ENCODE measurements around the gene FRMPD4.
"Not testable (repeated sequence)": the region's sequence is repeated elsewhere in the genome, so short reads cannot be mapped to it uniquely, and the experiment has no call there.

FRMPD4 gene

GRCh38 chrX:12526306-12526705 is 388.0 kb downstream of the FRMPD4 start:
- DNase-seq (ENCODE audit: low read depth in 2 of 2) = no peak

- not testable (repeated sequence) for DNase-seq (ENCODE audit: low read depth in 2 of 2)
Measured at GRCh38 chrX:12538096-12538495, 399.8 kb downstream of the FRMPD4 start.

DNA sequence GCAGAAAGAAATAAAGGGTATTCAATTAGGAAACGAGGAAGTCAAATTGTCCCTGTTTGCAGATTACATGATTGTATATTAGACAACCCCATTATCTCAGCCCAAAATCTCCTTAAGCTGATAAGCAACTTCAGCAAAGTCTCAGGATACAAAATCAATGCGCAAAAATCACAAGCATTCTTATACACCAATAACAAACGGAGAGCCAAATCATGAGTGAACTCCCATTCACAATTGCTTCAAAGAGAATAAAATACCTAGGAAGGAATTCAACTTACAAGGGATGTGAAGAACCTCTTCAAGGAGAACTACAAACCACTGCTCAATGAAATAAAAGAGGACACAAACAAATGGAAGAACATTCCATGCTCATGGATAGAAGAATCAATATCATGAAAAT is 404.0 kb downstream of the FRMPD4 start:
- not testable (repeated sequence) for DNase-seq (ENCODE audit: low read depth in 2 of 2)

DNA sequence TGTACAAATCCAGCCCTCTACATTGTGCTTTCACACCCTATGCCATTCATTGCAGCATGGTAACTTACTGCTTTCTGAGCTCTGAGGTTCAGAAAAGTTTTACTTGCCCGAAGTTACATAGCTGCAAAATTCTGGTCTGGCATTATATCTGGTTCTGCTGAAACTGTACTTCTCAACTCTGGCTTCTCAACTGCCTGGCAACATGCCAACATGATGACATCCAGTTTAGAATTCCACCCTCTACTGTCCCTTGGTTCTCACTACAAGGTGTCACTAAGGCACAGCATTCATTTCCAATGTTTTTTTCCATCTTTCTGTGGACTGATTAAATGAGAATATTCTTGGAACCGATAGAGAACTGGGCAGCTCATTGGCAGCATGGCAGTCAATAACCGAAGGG is 410.1 kb downstream of the FRMPD4 start:
- no peak for DNase-seq (ENCODE audit: low read depth in 2 of 2)

- DNase-seq (ENCODE audit: low read depth in 2 of 2) = no peak
Measured at GRCh38 chrX:12548746-12549145, 410.5 kb downstream of the FRMPD4 start.

DNA sequence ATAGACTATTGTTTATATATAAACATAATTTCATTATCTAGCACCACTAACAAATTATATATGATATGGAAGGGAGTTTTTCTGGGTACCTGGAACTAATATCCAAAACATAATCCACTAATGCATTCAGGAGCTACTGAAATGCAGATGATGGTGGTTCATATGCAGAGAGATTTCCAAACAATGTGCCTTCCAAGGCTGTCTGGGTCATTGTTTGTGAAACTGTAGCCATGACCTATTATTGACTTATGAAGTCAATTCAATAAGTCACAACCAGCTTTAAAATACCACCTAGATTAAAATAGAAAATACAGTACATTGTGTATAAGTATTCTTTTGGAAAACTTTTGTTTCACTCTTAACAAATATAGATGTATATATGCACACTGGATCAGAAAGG is 415.9 kb downstream of the FRMPD4 start:
- no peak for DNase-seq (ENCODE audit: low read depth in 2 of 2)

- no peak for DNase-seq (ENCODE audit: low read depth in 2 of 2)
Measured at GRCh38 chrX:12563121-12563520, 424.8 kb downstream of the FRMPD4 start.

DNA sequence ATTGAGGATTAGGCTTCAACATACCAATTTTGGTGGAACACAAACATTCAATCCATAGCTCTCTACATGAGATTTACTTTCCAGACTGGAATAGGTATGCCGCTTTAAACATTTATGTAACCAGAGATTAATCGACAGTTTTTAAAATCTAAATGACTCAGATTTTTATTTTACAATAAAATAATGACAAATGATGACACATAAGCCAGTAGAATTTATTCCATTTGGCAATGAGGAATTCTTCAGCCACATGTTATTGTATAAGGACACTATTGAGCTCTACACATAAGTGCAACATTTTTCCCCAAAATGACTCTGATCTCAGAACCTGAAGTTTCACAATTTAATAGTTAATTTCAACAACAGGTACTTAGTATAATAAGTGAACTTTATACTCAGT is 425.9 kb downstream of the FRMPD4 start:
- DNase-seq (ENCODE audit: low read depth in 2 of 2) = no peak

DNA sequence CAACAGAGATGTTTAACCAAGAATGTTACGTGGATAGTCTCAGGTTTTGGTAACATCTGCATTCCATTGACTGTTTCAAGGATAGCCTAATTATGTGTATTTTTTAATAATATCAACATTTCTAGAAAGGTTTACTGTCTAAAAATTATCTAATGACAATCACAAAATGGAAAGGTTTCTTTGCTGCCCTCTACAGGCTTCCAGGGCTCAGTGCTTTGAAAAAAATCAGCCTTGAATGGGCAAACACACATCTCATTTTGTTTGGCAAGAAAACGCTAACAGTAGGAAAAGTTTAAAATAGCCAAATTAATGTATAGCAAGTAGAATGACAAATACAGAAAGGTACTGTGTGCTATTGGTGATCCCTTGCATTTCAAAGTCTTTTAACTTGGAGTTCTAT is 429.6 kb downstream of the FRMPD4 start:
- no peak for DNase-seq (ENCODE audit: low read depth in 2 of 2)

- no peak for DNase-seq (ENCODE audit: low read depth in 2 of 2)
Measured at GRCh38 chrX:12570859-12571501, 432.7 kb downstream of the FRMPD4 start.

GRCh38 chrX:12579311-12579710 is 441.0 kb downstream of the FRMPD4 start:
- no peak for DNase-seq (ENCODE audit: low read depth in 2 of 2)

GRCh38 chrX:12580548-12580947 is 442.3 kb downstream of the FRMPD4 start:
- DNase-seq (ENCODE audit: low read depth in 2 of 2) = no peak

- no peak for DNase-seq (ENCODE audit: low read depth in 2 of 2)
Measured at GRCh38 chrX:12581546-12581945, 443.3 kb downstream of the FRMPD4 start.

GRCh38 chrX:12582649-12583048 is 444.4 kb downstream of the FRMPD4 start:
- no peak for DNase-seq (ENCODE audit: low read depth in 2 of 2)

- DNase-seq (ENCODE audit: low read depth in 2 of 2) = no peak
Measured at GRCh38 chrX:12583543-12583942, 445.3 kb downstream of the FRMPD4 start.

GRCh38 chrX:12595720-12596119 is 457.4 kb downstream of the FRMPD4 start:
- DNase-seq (ENCODE audit: low read depth in 2 of 2) = no peak

DNA sequence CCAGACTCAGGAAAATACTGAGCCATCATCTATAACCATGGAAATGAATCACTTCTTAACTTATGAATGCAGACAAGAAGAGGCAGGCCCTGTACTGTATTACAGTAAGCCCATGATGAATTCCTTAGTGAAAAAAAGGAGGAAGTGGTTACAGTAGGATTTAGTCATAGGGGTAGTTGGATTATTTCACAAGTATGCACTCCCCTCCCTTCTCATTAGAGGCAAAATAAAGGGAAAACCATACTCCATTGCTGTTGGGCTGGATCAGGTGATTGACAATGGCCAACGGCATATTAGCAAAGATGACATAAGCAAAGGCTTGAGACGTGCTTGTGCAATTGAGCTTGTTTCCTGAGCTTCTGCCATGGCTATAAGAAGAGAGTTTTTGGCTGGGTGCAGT is 471.8 kb downstream of the FRMPD4 start:
- DNase-seq (ENCODE audit: low read depth in 2 of 2) = no peak

DNA sequence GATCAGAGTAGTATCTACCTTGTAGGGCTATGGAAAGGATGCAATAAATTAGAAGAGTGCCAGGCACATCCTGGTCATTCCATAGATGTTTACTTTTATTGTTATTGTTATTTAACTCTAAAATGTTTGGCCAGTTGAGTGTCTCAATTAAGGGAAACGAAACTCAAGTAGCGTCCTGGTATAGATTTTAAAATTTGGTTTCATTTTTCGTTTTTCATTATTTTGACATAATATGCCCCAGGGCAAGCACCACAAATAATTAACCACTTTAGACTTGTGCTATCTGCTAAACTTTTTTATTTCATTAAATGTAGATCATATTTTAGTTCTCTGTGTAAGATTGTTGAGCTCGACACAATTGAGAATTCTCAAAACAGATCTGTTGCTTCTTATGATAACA is 473.2 kb downstream of the FRMPD4 start:
- DNase-seq (ENCODE audit: low read depth in 2 of 2) = no peak

DNA sequence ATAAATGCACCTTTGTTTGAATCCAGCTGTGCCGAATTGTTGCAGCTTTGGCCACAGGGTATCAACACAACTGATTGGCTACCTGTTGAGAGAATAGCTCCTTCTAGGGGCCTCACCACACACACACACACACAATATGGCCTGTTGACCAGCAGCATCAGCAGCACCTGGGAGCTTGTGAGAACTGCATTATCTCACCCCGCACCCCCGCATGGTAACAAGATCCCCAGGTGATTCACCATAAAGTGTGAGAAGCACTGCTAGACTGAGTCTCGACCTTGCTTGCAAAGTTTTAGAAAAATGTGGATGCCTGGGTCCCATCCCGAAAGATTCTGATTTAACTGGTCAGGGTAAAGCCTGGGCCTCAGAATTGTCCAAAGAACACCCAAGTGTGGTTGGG is 476.0 kb downstream of the FRMPD4 start:
- no peak for DNase-seq (ENCODE audit: low read depth in 2 of 2)

GRCh38 chrX:12615061-12615460 is 476.8 kb downstream of the FRMPD4 start:
- no peak for DNase-seq (ENCODE audit: low read depth in 2 of 2)

- no peak for DNase-seq (ENCODE audit: low read depth in 2 of 2)
Measured at GRCh38 chrX:12617241-12617640, 479.0 kb downstream of the FRMPD4 start.

DNA sequence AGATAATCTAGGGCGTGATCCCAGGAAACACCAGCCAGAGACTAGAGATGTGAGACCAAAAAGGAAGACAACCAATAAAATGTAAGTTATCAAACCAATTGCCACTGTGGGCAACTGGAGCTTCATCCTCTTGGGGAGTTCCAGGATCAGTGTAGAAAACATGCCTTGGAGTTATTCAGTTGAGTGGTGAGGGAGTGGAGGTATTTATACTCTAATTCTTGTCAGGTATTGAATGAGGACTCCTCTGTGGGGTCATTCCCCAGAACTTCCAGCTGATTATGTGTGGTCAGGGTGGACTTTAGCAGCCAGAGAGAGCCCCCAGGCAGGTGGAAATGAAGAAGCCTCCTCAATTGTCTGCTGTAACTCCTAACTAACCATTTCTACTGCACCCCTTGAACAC is 509.0 kb downstream of the FRMPD4 start:
- DNase-seq (ENCODE audit: low read depth in 2 of 2) = no peak

- DNase-seq (ENCODE audit: low read depth in 2 of 2) = no peak
Measured at GRCh38 chrX:12648995-12649394, 510.7 kb downstream of the FRMPD4 start.

- DNase-seq (ENCODE audit: low read depth in 2 of 2) = no peak
Measured at GRCh38 chrX:12657433-12657832, 519.2 kb downstream of the FRMPD4 start.
